ENCODE results near the gene DCUN1D1.

Gene DCUN1D1

DNA sequence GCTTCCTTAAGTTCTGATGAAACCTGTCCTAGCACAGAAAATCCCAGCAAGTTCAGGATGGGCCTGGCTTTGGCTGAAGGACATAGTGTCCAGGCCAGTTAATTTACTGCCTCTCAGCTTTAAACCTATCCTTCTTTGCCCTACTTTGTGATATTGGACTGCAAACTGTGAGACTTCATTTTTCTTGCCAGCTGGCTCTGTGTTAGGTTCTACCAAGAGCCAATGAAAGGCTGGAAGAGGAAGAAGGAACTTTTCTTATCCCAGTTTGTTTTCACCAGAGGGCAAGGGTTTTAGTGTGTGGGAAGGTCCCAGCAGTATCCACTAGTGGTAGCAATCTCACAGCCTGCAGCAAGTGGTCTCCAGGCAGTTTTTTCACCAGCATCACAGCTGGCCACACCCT lies 18.2 kb downstream of the DCUN1D1 start:
- H3K4me3 ChIP-seq (IDR thresholded peaks at IDR 0.05; ENCODE audit: insufficient read depth, low read depth, low read length), result no peak overlapping the region
- H3K4me1 ChIP-seq (ENCODE audit: low read depth, poor library complexity, severe bottlenecking), result peaks cover under 1% of the 10 kb centered on the region
- H3K27me3 ChIP-seq (ENCODE audit: insufficient read depth, low read depth), result no peaks in the 10 kb centered on the region
- TF ChIP-seq, protein P1, sequence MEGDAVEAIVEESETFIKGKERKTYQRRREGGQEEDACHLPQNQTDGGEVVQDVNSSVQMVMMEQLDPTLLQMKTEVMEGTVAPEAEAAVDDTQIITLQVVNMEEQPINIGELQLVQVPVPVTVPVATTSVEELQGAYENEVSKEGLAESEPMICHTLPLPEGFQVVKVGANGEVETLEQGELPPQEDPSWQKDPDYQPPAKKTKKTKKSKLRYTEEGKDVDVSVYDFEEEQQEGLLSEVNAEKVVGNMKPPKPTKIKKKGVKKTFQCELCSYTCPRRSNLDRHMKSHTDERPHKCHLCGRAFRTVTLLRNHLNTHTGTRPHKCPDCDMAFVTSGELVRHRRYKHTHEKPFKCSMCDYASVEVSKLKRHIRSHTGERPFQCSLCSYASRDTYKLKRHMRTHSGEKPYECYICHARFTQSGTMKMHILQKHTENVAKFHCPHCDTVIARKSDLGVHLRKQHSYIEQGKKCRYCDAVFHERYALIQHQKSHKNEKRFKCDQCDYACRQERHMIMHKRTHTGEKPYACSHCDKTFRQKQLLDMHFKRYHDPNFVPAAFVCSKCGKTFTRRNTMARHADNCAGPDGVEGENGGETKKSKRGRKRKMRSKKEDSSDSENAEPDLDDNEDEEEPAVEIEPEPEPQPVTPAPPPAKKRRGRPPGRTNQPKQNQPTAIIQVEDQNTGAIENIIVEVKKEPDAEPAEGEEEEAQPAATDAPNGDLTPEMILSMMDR (conservative IDR thresholded peaks at IDR 0.05; ENCODE audit: low read depth, low read length), result no peak
- H3K36me3 ChIP-seq (ENCODE audit: insufficient read depth), result no peaks in the 10 kb centered on the region
- H3K4me2 ChIP-seq, result no peak overlapping the region
- no peak overlapping the region for H3K9ac ChIP-seq
- H3K79me2 ChIP-seq (ENCODE audit: insufficient read depth, low read depth), result peaks cover 23% of the 10 kb centered on the region; the same call in 1 of the 2 replicates
- no peaks in the 10 kb centered on the region for H4K20me1 ChIP-seq (ENCODE audit: insufficient read depth)
- H2AFZ ChIP-seq (ENCODE audit: low read depth), result no peak overlapping the region
- H3K27ac ChIP-seq, result no peak overlapping the region

DNA sequence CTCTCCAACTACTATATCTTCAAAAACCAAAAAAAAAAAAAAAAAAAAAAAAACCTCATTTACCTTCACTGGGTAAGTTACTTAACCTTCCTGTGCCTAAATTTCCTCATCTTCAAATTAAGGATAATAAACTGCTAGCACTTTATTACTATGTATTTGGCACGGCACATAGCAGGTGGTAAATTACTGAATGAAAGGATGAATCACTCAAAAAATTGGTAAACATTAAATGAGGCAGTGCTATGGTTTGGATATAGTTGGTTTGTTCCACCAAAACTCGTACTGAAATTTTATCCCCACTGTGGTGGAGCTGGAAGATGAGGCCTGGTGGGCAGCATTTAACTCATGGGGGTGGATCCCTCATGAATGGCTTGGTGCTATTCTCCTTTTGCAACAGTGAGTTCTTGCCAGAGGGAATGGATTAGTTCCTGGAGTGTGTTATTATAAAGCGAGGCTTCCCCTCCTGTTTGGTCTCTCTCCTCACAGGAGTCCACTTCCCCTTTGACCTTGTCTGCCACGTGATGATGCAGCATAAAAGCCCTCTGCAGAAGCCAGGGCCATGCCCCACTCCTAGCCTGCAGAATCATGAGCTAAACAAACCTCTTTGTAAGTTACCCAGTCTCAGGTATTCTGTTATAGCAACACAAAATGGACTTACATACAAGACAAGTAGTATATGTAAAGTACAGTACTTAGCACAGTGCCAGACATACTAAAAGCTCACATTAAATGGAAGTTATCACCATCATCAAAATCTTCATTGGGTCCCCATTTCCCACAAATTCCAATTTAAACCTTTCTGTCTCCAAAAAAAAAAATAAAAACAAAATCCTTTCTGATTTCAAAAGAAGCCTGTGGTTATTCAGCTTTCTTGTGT lies 20.6 kb downstream of the DCUN1D1 start:
- Histone ChIP-seq H2AFZ (ENCODE audit: low read depth) (no peak overlapping the region), H3K4me2 (no peak overlapping the region), H3K36me3 (ENCODE audit: insufficient read depth) (no peaks in the 10 kb centered on the region), H3K79me2 (ENCODE audit: insufficient read depth, low read depth) (peaks cover 3% of the 10 kb centered on the region; the same call in 1 of the 2 replicates), H3K27ac (no peak overlapping the region), H3K4me1 (ENCODE audit: low read depth, poor library complexity, severe bottlenecking) (no peaks in the 10 kb centered on the region), H3K9ac (no peak overlapping the region), H3K4me3 (IDR thresholded peaks at IDR 0.05; ENCODE audit: insufficient read depth, low read depth, low read length) (no peak overlapping the region), H3K27me3 (ENCODE audit: insufficient read depth, low read depth) (no peaks in the 10 kb centered on the region), H4K20me1 (ENCODE audit: insufficient read depth) (no peaks in the 10 kb centered on the region)
- TF ChIP-seq, protein P1 (conservative IDR thresholded peaks at IDR 0.05; ENCODE audit: low read depth, low read length), result no peak

DNA sequence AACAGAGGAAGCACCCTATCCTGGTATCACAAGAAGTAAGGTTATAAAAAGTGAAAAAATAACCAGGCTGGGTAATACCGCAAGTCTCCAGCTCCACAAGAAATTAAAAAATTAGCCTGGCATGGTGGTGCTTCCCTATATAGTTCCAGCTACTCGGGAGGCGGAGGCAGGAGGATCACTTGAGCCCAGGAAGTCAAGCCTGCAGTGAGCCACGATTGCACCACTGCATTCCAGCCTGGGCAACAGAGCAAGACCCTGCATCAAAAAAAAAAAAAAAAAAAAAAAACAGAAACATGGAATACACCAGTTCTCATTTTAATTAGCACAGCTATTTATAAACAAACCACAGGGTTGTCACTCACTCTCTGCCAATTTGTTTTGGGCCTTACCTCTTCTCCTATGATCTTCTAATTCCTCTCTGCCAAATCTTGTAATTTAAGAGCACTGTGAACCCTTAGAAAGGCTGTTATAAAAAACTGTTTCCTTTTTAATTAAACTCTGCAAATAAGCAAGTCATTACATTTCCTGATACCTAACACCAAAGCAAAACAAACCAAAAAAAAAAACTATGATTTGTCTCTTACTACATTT lies 22.6 kb downstream of the DCUN1D1 start:
- Histone ChIP-seq H3K36me3 (ENCODE audit: insufficient read depth) (no peaks in the 10 kb centered on the region), H3K27me3 (ENCODE audit: insufficient read depth, low read depth) (no peaks in the 10 kb centered on the region), H3K4me1 (ENCODE audit: low read depth, poor library complexity, severe bottlenecking) (no peaks in the 10 kb centered on the region), H3K79me2 (ENCODE audit: insufficient read depth, low read depth) (no peaks in the 10 kb centered on the region), H2AFZ (ENCODE audit: low read depth) (no peak overlapping the region), H4K20me1 (ENCODE audit: insufficient read depth) (no peaks in the 10 kb centered on the region), H3K27ac (no peak overlapping the region), H3K4me3 (IDR thresholded peaks at IDR 0.05; ENCODE audit: insufficient read depth, low read depth, low read length) (no peak overlapping the region), H3K4me2 (no peak overlapping the region), H3K9ac (no peak overlapping the region)
- TF ChIP-seq, protein P1 (conservative IDR thresholded peaks at IDR 0.05; ENCODE audit: low read depth, low read length), result no peak

DNA sequence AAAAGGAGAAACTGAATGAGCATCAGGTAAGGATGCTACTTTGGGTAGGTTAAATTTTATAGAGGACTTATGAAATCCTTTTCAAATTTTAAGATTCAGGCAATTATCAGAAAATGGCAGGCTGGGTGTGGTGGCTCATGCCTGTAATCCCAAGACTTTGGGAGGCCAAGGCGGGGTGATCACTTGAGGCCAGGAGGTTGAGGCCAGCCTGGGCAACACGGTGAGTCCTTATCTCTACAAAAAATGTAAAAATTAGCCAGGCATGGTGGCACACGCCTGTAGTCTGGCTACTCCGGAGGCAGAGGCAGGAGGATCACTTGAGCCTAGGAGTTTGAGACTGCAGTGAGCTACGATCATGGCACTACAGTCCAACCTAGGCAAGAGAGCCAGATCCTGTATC lies 23.1 kb downstream of the DCUN1D1 start:
- Histone ChIP-seq H3K4me2 (no peak overlapping the region), H3K27me3 (ENCODE audit: insufficient read depth, low read depth) (no peaks in the 10 kb centered on the region), H3K4me1 (ENCODE audit: low read depth, poor library complexity, severe bottlenecking) (no peaks in the 10 kb centered on the region), H3K36me3 (ENCODE audit: insufficient read depth) (no peaks in the 10 kb centered on the region), H3K27ac (no peak overlapping the region), H3K79me2 (ENCODE audit: insufficient read depth, low read depth) (no peaks in the 10 kb centered on the region), H3K4me3 (IDR thresholded peaks at IDR 0.05; ENCODE audit: insufficient read depth, low read depth, low read length) (no peak overlapping the region), H4K20me1 (ENCODE audit: insufficient read depth) (no peaks in the 10 kb centered on the region), H3K9ac (no peak overlapping the region), H2AFZ (ENCODE audit: low read depth) (no peak overlapping the region)
- TF ChIP-seq, protein P1 (conservative IDR thresholded peaks at IDR 0.05; ENCODE audit: low read depth, low read length), result no peak

Measured in KMS-11 (cell line).